ENCODE data around the gene POU4F1.
A peak's percentile ranks its signal among the peaks of the same experiment; 100 is the strongest.

POU4F1 gene

GRCh38 chr13:78589206-78589605, 14.1 kb downstream of the POU4F1 start:
- TF ChIP-seq, protein P1, sequence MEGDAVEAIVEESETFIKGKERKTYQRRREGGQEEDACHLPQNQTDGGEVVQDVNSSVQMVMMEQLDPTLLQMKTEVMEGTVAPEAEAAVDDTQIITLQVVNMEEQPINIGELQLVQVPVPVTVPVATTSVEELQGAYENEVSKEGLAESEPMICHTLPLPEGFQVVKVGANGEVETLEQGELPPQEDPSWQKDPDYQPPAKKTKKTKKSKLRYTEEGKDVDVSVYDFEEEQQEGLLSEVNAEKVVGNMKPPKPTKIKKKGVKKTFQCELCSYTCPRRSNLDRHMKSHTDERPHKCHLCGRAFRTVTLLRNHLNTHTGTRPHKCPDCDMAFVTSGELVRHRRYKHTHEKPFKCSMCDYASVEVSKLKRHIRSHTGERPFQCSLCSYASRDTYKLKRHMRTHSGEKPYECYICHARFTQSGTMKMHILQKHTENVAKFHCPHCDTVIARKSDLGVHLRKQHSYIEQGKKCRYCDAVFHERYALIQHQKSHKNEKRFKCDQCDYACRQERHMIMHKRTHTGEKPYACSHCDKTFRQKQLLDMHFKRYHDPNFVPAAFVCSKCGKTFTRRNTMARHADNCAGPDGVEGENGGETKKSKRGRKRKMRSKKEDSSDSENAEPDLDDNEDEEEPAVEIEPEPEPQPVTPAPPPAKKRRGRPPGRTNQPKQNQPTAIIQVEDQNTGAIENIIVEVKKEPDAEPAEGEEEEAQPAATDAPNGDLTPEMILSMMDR (IDR thresholded peaks at IDR 0.05; ENCODE audit: borderline replicate concordance, insufficient read depth, low read depth, low read length) = no peak
- H3K4me3 ChIP-seq (ENCODE audit: low read depth, low read length) = no peak overlapping the region

- TF ChIP-seq, protein P1 (IDR thresholded peaks at IDR 0.05; ENCODE audit: borderline replicate concordance, insufficient read depth, low read depth, low read length) = no peak
- H3K4me3 ChIP-seq (ENCODE audit: low read depth, low read length) = no peak overlapping the region
These were observed 16.0 kb downstream of the POU4F1 start for GRCh38 chr13:78587395-78587794.

GRCh38 chr13:78586706-78587105, 16.6 kb downstream of the POU4F1 start:
- no peak overlapping the region for H3K4me3 ChIP-seq (ENCODE audit: low read depth, low read length)
- TF ChIP-seq, protein P1 (IDR thresholded peaks at IDR 0.05; ENCODE audit: borderline replicate concordance, insufficient read depth, low read depth, low read length) = peak; percentile 56; the same call in 1 of the 2 replicates

DNA sequence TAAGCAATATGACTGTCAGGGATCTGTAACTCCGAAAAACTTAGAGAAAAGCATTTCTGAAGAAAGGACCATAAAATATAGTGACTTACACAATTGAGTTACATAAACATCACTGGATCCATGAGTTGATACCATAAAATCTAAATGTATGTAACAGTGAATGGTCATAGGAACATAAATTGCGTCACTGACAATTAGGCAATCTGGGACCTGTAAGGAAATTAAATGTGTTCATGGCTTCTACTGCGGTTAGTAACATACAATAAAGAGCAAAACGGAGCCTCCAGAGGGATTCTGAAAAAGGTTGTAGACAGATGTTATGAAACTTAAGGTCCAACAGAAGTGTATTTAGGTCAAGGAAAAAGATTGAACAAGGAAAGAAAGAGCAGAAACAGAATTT, 27.1 kb downstream of the POU4F1 start:
- H3K4me3 ChIP-seq (ENCODE audit: low read depth, low read length) = no peak overlapping the region
- TF ChIP-seq, protein P1 (IDR thresholded peaks at IDR 0.05; ENCODE audit: borderline replicate concordance, insufficient read depth, low read depth, low read length) = no peak

GRCh38 chr13:78572459-78572858, 30.9 kb downstream of the POU4F1 start:
- TF ChIP-seq, protein P1 (IDR thresholded peaks at IDR 0.05; ENCODE audit: borderline replicate concordance, insufficient read depth, low read depth, low read length) = no peak

DNA sequence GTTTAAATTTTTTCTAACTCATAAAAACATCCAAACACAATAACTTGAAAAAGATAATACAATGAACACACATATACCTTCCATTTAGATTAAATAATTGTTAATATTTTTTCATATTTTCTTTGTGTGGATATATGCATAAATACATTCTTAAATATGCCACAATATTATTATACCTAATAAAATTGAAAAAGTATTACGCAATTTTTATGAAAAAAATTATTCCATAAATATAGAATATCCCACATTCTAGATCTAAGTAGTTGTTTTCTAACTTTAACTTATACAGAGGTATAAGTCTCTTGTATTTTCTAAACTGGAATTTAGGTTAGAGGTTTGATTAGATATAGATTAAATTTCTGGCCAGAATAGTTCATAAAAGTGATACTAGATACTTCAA, 34.3 kb downstream of the POU4F1 start:
- no peak overlapping the region for H3K4me3 ChIP-seq (ENCODE audit: low read depth, low read length)
- TF ChIP-seq, protein P1 (IDR thresholded peaks at IDR 0.05; ENCODE audit: borderline replicate concordance, insufficient read depth, low read depth, low read length) = no peak

More at GRCh38 chr13:78572459-78572858, 30.9 kb downstream of the POU4F1 start:
- H3K4me3 ChIP-seq (ENCODE audit: low read depth, low read length) = no peak overlapping the region

DNA sequence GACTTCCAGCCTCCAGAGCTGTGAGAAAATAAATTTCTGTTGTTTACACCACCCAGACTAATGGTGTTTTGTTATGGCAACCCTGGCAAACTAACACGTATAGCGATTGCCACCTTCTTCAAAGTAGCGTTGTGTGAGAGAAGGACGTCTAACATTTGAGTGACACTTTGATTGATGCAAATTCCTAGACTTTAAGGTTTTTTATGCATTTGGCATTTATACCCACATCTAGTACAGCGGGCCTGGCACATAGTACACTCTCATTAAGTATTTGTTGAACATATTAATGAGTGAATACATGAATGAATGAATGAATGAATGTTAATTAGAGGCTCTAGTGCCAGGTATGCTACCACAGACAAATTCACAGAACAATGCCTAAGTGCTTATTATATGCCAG, 36.7 kb downstream of the POU4F1 start:
- TF ChIP-seq, protein P1 (IDR thresholded peaks at IDR 0.05; ENCODE audit: borderline replicate concordance, insufficient read depth, low read depth, low read length) = no peak

More for the DNA sequence above, 36.7 kb downstream of the POU4F1 start:
- H3K4me3 ChIP-seq (ENCODE audit: low read depth, low read length) = no peak overlapping the region
